ENCODE results near the gene PTPN4. TPM values are rescaled to one million over a fixed set of nuclear protein-coding genes. Genes with fewer than 3 reads are reported as not detected.

Gene PTPN4
- polyA plus RNA-seq, 3 donors = 5.5 to 6.7 (median 5.7) TPM

GRCh38 chr2:119782308-119783027, 22.7 kb downstream of the PTPN4 start:
- Histone ChIP-seq H3K9me3 (replicated peaks in 1 of 2; ENCODE audit: control insufficient read depth in 1 of 2, insufficient read depth in 1 of 2, low read length in 2 of 2) (no peaks in the 10 kb centered on the region), H4K20me1 (ENCODE audit: insufficient read depth, low read length) (no peaks in the 10 kb centered on the region), H3K27me3 (ENCODE audit: control insufficient read depth in 2 of 2, insufficient read depth in 2 of 2, low read length in 2 of 2) (no peaks in the 10 kb centered on the region), H3K4me2 (replicated peaks; ENCODE audit: extremely low read depth, low read length, poor library complexity, severe bottlenecking) (no peak overlapping the region), H3K4me1 (ENCODE audit: control insufficient read depth in 1 of 2, insufficient read depth in 2 of 2, low read length in 2 of 2) (no peaks in the 10 kb centered on the region), H3K79me2 (ENCODE audit: insufficient read depth, low read length) (no peaks in the 10 kb centered on the region), H3K27ac (ENCODE audit: low read depth in 1 of 2, low read length in 2 of 2) (no peak overlapping the region), H3K36me3 (replicated peaks in 1 of 2; ENCODE audit: control insufficient read depth in 1 of 2, insufficient read depth in 2 of 2, low read length in 2 of 2) (no peaks in the 10 kb centered on the region), H3K4me3 (replicated peaks in 1 of 3; ENCODE audit: low read depth in 2 of 3, low read length in 3 of 3) (no peak overlapping the region), H2AFZ (ENCODE audit: insufficient read depth, low read depth, low read length, poor library complexity, severe bottlenecking) (no peak overlapping the region), H3K9ac (ENCODE audit: insufficient read depth, low read length, poor library complexity, severe bottlenecking) (no peak overlapping the region)
- Mint-ChIP-seq H3K36me3 (no peaks in the 10 kb centered on the region), H3K27me3 (ENCODE audit: low read depth in 3 of 3) (peaks cover 0 to 2% (median 0%) of the 10 kb centered on the region in 3 donors), H3K4me3 (no peak overlapping the region), H3K9me3 (peaks cover 0 to 9% (median 0%) of the 10 kb centered on the region in 7 donors), H3K27ac (no peak overlapping the region), H3K4me1 (no peaks in the 10 kb centered on the region)
- no peak for TF ChIP-seq CTCF (IDR thresholded peaks at IDR 0.05)
- intact Hi-C loops (cut with micrococcal nuclease) = no loop called here
- 100% methylated on average over 2 of the region's 9 CpGs for WGBS (ENCODE audit: insufficient coverage)
- DNase-seq = no peak

- 94% methylated on average over 5 of the region's 5 CpGs for WGBS (ENCODE audit: insufficient coverage)
- no peak for TF ChIP-seq CTCF (IDR thresholded peaks at IDR 0.05)
Measured at GRCh38 chr2:119784876-119785275, 25.2 kb downstream of the PTPN4 start.

More at GRCh38 chr2:119784876-119785275, 25.2 kb downstream of the PTPN4 start:
- no peaks in the 10 kb centered on the region for H3K79me2 ChIP-seq (ENCODE audit: insufficient read depth, low read length)
- H3K4me3 ChIP-seq (replicated peaks in 1 of 3; ENCODE audit: low read depth in 2 of 3, low read length in 3 of 3) = no peak overlapping the region
- Mint-ChIP-seq H3K27me3 (ENCODE audit: low read depth in 3 of 3) (peaks cover 0 to 2% (median 0%) of the 10 kb centered on the region in 3 donors), H3K9me3 (peaks cover 5 to 19% (median 13%) of the 10 kb centered on the region in 7 donors), H3K27ac (no peak overlapping the region), H3K36me3 (peaks cover 0 to 4% of the 10 kb centered on the region in 2 donors), H3K4me1 (peaks cover 2% of the 10 kb centered on the region), H3K4me3 (no peak overlapping the region)
- H3K27ac ChIP-seq (ENCODE audit: low read depth in 1 of 2, low read length in 2 of 2) = no peak overlapping the region
- H3K9me3 ChIP-seq (replicated peaks in 1 of 2; ENCODE audit: control insufficient read depth in 1 of 2, insufficient read depth in 1 of 2, low read length in 2 of 2) = peaks cover 5 to 12% of the 10 kb centered on the region in 2 donors
- no peak overlapping the region for H3K9ac ChIP-seq (ENCODE audit: insufficient read depth, low read length, poor library complexity, severe bottlenecking)
- no peaks in the 10 kb centered on the region for H3K36me3 ChIP-seq (replicated peaks in 1 of 2; ENCODE audit: control insufficient read depth in 1 of 2, insufficient read depth in 2 of 2, low read length in 2 of 2)
- H2AFZ ChIP-seq (ENCODE audit: insufficient read depth, low read depth, low read length, poor library complexity, severe bottlenecking) = no peak overlapping the region
- DNase-seq = no peak
- intact Hi-C loops (cut with micrococcal nuclease) = no loop called here
- H3K4me2 ChIP-seq (replicated peaks; ENCODE audit: extremely low read depth, low read length, poor library complexity, severe bottlenecking) = no peak overlapping the region
- H3K27me3 ChIP-seq (ENCODE audit: control insufficient read depth in 2 of 2, insufficient read depth in 2 of 2, low read length in 2 of 2) = no peaks in the 10 kb centered on the region
- no peaks in the 10 kb centered on the region for H4K20me1 ChIP-seq (ENCODE audit: insufficient read depth, low read length)
- H3K4me1 ChIP-seq (ENCODE audit: control insufficient read depth in 1 of 2, insufficient read depth in 2 of 2, low read length in 2 of 2) = no peaks in the 10 kb centered on the region

Measured in CD14-positive monocyte (primary cell).